Measurements from ENCODE around the gene CDH20.

The CDH20 gene

GRCh38 chr18:61420218-61420885 lies 87.1 kb downstream of the CDH20 start:
- Histone ChIP-seq H3K4me1 (ENCODE audit: control insufficient read depth, insufficient read depth, low read length) (no peaks in the 10 kb centered on the region), H3K27ac (ENCODE audit: low read length) (no peak overlapping the region), H3K4me3 (ENCODE audit: low read length in 2 of 2) (no peak overlapping the region)

DNA sequence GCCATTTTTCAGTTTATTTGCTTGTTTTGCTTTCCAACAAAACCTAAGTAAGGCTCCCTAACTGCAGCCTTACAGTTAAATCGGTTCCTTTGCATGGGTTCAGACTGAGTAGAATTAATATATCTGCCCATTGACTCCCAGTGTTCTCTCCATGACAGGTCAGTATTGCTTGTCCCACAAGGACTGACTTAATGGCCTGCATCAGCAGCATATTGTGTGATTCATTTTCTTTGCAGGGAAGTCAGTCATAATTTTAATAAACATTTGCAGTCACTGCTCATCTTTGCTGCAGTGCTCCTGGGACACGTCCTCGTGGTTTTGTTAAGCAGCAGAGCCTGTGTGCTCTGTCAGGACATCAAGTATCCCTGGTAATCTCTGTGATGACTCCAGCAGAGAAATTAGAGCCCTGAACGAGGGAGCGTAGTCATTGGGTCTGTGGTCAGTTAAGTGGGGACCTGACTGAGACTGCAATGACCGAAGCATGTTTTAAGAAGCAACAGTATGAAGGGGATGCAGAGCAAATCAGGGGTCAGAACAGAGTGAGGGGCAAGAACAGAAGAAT lies 93.3 kb downstream of the CDH20 start:
- no peaks in the 10 kb centered on the region for H3K9me3 ChIP-seq (ENCODE audit: control insufficient read depth in 2 of 2, low read length in 2 of 2)
- no peaks in the 10 kb centered on the region for H3K36me3 ChIP-seq (ENCODE audit: control insufficient read depth in 2 of 2, insufficient read depth in 2 of 2, low read length in 2 of 2)
- H3K4me3 ChIP-seq (ENCODE audit: low read length in 2 of 2): no peak overlapping the region
- no peak overlapping the region for H3K27ac ChIP-seq (ENCODE audit: low read length)
- no peak overlapping the region for H3K9ac ChIP-seq (ENCODE audit: low read length in 2 of 2)
- H3K4me1 ChIP-seq (ENCODE audit: control insufficient read depth, insufficient read depth, low read length): no peaks in the 10 kb centered on the region
- no peaks in the 10 kb centered on the region for H3K27me3 ChIP-seq (ENCODE audit: control insufficient read depth in 1 of 2, insufficient read depth in 2 of 2, low read length in 2 of 2)

More at GRCh38 chr18:61420218-61420885, 87.1 kb downstream of the CDH20 start:
- Histone ChIP-seq H3K9me3 (ENCODE audit: control insufficient read depth in 2 of 2, low read length in 2 of 2) (peaks cover 0 to 4% of the 10 kb centered on the region in 2 donors), H3K9ac (ENCODE audit: low read length in 2 of 2) (no peak overlapping the region), H3K27me3 (ENCODE audit: control insufficient read depth in 1 of 2, insufficient read depth in 2 of 2, low read length in 2 of 2) (no peaks in the 10 kb centered on the region), H3K36me3 (ENCODE audit: control insufficient read depth in 2 of 2, insufficient read depth in 2 of 2, low read length in 2 of 2) (no peaks in the 10 kb centered on the region)

GRCh38 chr18:61428266-61428665 lies 95.0 kb downstream of the CDH20 start:
- no peak overlapping the region for H3K27ac ChIP-seq (ENCODE audit: low read length)
- H3K4me3 ChIP-seq (ENCODE audit: low read length in 2 of 2): no peak overlapping the region
- H3K27me3 ChIP-seq (ENCODE audit: control insufficient read depth in 1 of 2, insufficient read depth in 2 of 2, low read length in 2 of 2): no peaks in the 10 kb centered on the region
- H3K9me3 ChIP-seq (ENCODE audit: control insufficient read depth in 2 of 2, low read length in 2 of 2): no peaks in the 10 kb centered on the region
- no peaks in the 10 kb centered on the region for H3K4me1 ChIP-seq (ENCODE audit: control insufficient read depth, insufficient read depth, low read length)
- H3K9ac ChIP-seq (ENCODE audit: low read length in 2 of 2): no peak overlapping the region
- no peaks in the 10 kb centered on the region for H3K36me3 ChIP-seq (ENCODE audit: control insufficient read depth in 2 of 2, insufficient read depth in 2 of 2, low read length in 2 of 2)

- Histone ChIP-seq H3K27ac (ENCODE audit: low read length) (no peak overlapping the region), H3K36me3 (ENCODE audit: control insufficient read depth in 2 of 2, insufficient read depth in 2 of 2, low read length in 2 of 2) (no peaks in the 10 kb centered on the region), H3K4me3 (ENCODE audit: low read length in 2 of 2) (no peak overlapping the region), H3K9me3 (ENCODE audit: control insufficient read depth in 2 of 2, low read length in 2 of 2) (no peaks in the 10 kb centered on the region), H3K4me1 (ENCODE audit: control insufficient read depth, insufficient read depth, low read length) (no peaks in the 10 kb centered on the region), H3K9ac (ENCODE audit: low read length in 2 of 2) (no peak overlapping the region), H3K27me3 (ENCODE audit: control insufficient read depth in 1 of 2, insufficient read depth in 2 of 2, low read length in 2 of 2) (no peaks in the 10 kb centered on the region)
Observed at GRCh38 chr18:61432590-61432989, 99.4 kb downstream of the CDH20 start.

GRCh38 chr18:61435064-61435652 lies 101.9 kb downstream of the CDH20 start:
- H3K4me3 ChIP-seq (ENCODE audit: low read length in 2 of 2): no peak overlapping the region
- H3K9ac ChIP-seq (ENCODE audit: low read length in 2 of 2): no peak overlapping the region
- no peak overlapping the region for H3K27ac ChIP-seq (ENCODE audit: low read length)
- no peaks in the 10 kb centered on the region for H3K27me3 ChIP-seq (ENCODE audit: control insufficient read depth in 1 of 2, insufficient read depth in 2 of 2, low read length in 2 of 2)
- no peaks in the 10 kb centered on the region for H3K9me3 ChIP-seq (ENCODE audit: control insufficient read depth in 2 of 2, low read length in 2 of 2)
- H3K36me3 ChIP-seq (ENCODE audit: control insufficient read depth in 2 of 2, insufficient read depth in 2 of 2, low read length in 2 of 2): no peaks in the 10 kb centered on the region
- no peaks in the 10 kb centered on the region for H3K4me1 ChIP-seq (ENCODE audit: control insufficient read depth, insufficient read depth, low read length)

DNA sequence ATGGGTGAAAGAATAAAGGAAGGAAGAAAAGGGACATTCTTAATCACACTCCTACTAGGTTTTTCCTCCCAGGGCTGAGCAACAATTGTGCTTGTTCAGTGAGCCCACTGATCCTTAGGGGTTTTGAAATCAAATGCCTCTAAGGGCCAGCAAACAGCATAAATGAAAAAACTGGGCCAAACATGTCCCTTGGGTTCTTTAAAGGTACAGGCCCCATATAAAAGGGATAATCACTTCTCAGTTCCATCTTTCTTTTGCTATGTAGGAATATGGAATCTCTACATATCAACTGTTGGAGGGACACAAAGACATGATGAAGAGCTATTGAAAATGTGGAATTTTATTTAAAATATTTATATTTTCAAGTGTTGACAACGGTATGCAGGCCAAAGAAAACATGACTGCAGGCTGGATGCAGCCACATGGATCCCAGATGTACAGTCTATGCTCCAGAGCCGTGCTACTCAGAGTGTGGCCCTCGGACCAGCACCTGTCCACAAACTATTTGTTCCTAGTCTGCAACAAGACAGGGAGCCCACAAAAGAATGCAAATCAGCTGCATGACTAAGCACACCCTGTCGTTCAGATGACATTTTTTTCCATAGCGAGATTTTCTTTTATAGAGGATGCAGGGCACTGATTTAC lies 110.0 kb downstream of the CDH20 start:
- no peak overlapping the region for H3K27ac ChIP-seq (ENCODE audit: low read length)
- H3K4me3 ChIP-seq (ENCODE audit: low read length in 2 of 2): no peak overlapping the region
- H3K27me3 ChIP-seq (ENCODE audit: control insufficient read depth in 1 of 2, insufficient read depth in 2 of 2, low read length in 2 of 2): no peaks in the 10 kb centered on the region
- no peaks in the 10 kb centered on the region for H3K4me1 ChIP-seq (ENCODE audit: control insufficient read depth, insufficient read depth, low read length)
- no peaks in the 10 kb centered on the region for H3K9me3 ChIP-seq (ENCODE audit: control insufficient read depth in 2 of 2, low read length in 2 of 2)
- no peak overlapping the region for H3K9ac ChIP-seq (ENCODE audit: low read length in 2 of 2)
- no peaks in the 10 kb centered on the region for H3K36me3 ChIP-seq (ENCODE audit: control insufficient read depth in 2 of 2, insufficient read depth in 2 of 2, low read length in 2 of 2)

DNA sequence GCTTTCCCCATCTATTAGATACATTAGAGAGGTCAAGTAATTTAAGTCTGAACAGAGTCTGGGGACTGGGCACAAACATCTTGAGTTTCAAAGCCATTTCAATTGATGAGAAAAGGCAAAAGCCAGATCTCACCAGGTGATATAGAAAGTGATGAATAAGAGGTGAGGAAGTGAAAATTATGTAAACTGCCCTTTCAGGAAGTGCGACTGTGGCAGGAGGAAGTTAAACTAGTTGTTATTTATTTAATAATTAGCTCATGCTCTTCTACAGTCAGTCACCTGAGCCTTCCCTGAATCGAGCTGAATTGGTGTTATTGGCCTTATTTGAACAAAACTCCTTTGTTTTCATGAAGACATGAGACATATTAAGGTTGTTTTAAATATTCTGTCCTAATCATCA lies 115.1 kb downstream of the CDH20 start:
- Histone ChIP-seq H3K4me1 (ENCODE audit: control insufficient read depth, insufficient read depth, low read length) (no peaks in the 10 kb centered on the region), H3K36me3 (ENCODE audit: control insufficient read depth in 2 of 2, insufficient read depth in 2 of 2, low read length in 2 of 2) (no peaks in the 10 kb centered on the region), H3K27ac (ENCODE audit: low read length) (no peak overlapping the region), H3K9ac (ENCODE audit: low read length in 2 of 2) (no peak overlapping the region), H3K9me3 (ENCODE audit: control insufficient read depth in 2 of 2, low read length in 2 of 2) (no peaks in the 10 kb centered on the region), H3K4me3 (ENCODE audit: low read length in 2 of 2) (no peak overlapping the region), H3K27me3 (ENCODE audit: control insufficient read depth in 1 of 2, insufficient read depth in 2 of 2, low read length in 2 of 2) (no peaks in the 10 kb centered on the region)

- Histone ChIP-seq H3K4me3 (ENCODE audit: low read length in 2 of 2) (no peak overlapping the region), H3K27ac (ENCODE audit: low read length) (no peak overlapping the region)
Observed at GRCh38 chr18:61459896-61460648, 126.8 kb downstream of the CDH20 start.

GRCh38 chr18:61464551-61465142 lies 131.4 kb downstream of the CDH20 start:
- Histone ChIP-seq H3K27me3 (ENCODE audit: control insufficient read depth in 1 of 2, insufficient read depth in 2 of 2, low read length in 2 of 2) (no peaks in the 10 kb centered on the region), H3K9me3 (ENCODE audit: control insufficient read depth in 2 of 2, low read length in 2 of 2) (no peaks in the 10 kb centered on the region), H3K36me3 (ENCODE audit: control insufficient read depth in 2 of 2, insufficient read depth in 2 of 2, low read length in 2 of 2) (no peaks in the 10 kb centered on the region), H3K4me3 (ENCODE audit: low read length in 2 of 2) (no peak overlapping the region), H3K9ac (ENCODE audit: low read length in 2 of 2) (no peak overlapping the region), H3K4me1 (ENCODE audit: control insufficient read depth, insufficient read depth, low read length) (no peaks in the 10 kb centered on the region), H3K27ac (ENCODE audit: low read length) (no peak overlapping the region)

More at GRCh38 chr18:61459896-61460648, 126.8 kb downstream of the CDH20 start:
- Histone ChIP-seq H3K4me1 (ENCODE audit: control insufficient read depth, insufficient read depth, low read length) (no peaks in the 10 kb centered on the region), H3K9ac (ENCODE audit: low read length in 2 of 2) (no peak overlapping the region), H3K27me3 (ENCODE audit: control insufficient read depth in 1 of 2, insufficient read depth in 2 of 2, low read length in 2 of 2) (no peaks in the 10 kb centered on the region), H3K36me3 (ENCODE audit: control insufficient read depth in 2 of 2, insufficient read depth in 2 of 2, low read length in 2 of 2) (no peaks in the 10 kb centered on the region), H3K9me3 (ENCODE audit: control insufficient read depth in 2 of 2, low read length in 2 of 2) (no peaks in the 10 kb centered on the region)

GRCh38 chr18:61466736-61467135 lies 133.5 kb downstream of the CDH20 start:
- no peaks in the 10 kb centered on the region for H3K9me3 ChIP-seq (ENCODE audit: control insufficient read depth in 2 of 2, low read length in 2 of 2)
- no peaks in the 10 kb centered on the region for H3K36me3 ChIP-seq (ENCODE audit: control insufficient read depth in 2 of 2, insufficient read depth in 2 of 2, low read length in 2 of 2)
- no peaks in the 10 kb centered on the region for H3K4me1 ChIP-seq (ENCODE audit: control insufficient read depth, insufficient read depth, low read length)

More at GRCh38 chr18:61466736-61467135, 133.5 kb downstream of the CDH20 start:
- no peak overlapping the region for H3K27ac ChIP-seq (ENCODE audit: low read length)
- no peak overlapping the region for H3K9ac ChIP-seq (ENCODE audit: low read length in 2 of 2)
- no peaks in the 10 kb centered on the region for H3K27me3 ChIP-seq (ENCODE audit: control insufficient read depth in 1 of 2, insufficient read depth in 2 of 2, low read length in 2 of 2)
- H3K4me3 ChIP-seq (ENCODE audit: low read length in 2 of 2): no peak overlapping the region

All from stomach smooth muscle (tissue), 2 donors.